Measurements from ENCODE around the gene SAYSD1.

Gene SAYSD1

DNA sequence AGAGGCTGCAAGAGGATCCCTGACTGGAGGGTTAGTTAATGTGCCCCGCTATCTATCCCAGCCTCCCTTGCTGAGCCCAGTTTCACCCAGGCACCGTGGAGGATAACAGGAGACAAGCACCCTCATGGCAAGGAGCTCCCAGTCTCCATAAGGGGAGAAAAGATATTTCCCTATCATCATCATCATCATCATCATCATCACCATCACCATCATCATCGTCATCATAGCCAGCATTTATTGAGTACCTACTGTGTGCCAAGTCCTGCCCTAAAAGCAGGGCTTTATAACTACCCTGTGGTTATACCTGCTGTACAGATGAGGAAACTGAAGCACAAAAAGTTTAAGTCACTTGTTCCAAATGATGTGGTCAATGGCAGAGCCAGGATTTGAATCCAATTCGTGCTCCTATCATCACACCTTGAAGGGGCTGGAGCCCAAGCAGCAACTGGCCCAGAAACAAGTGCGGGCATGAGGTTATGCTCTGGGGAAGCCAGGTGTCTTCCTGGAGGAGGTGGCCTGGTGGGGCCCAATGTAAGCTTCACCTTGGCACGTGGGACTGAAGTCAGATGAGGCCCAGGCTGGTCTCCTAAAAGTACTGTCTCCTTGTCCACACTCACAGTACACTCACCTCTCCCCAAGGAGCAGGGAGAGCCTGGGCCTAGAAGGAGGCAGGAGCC is 56.4 kb downstream of the SAYSD1 start:
- DNase-seq (ENCODE audit: low spot score) = no peak

DNA sequence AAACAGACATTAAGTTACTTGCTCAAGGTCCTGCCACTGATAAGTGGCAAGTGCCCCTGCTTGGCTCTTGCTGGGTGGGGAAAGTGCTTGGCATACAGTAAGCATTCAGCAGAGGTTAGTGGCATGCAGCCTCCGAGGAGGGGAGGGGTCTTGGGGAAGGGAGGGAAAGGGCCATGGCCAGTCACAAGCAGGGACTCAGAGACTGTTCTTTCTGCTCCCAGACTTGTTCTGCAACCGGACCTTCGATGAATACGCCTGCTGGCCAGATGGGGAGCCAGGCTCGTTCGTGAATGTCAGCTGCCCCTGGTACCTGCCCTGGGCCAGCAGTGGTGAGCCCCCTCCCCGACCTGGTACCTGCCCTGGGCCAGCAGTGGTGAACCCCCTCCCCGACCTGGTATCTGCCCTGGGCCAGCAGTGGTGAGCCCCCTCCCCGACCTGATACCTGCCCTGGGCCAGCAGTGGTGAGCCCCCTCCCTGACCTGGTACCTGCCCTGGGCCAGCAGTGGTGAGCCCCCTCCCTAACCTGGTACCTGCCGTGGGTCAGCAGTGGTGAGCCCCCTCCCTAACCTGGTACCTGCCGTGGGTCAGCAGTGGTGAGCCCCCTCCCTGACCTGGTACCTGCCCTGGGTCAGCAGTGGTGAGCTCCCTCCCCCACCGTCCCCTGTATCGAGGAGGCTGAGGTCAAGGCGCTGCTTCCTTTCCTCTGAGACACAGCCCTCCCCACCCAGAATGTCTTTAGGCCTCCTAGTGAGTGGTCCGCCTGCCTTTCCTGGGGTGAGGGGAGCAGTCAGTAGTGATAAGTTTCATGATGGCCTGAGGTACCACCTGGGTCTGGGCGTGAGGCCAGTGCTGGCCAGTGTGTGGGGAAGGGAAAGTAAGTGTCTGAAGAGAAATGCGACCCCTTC is 57.5 kb downstream of the SAYSD1 start:
- DNase-seq (ENCODE audit: low spot score) = no peak

DNA sequence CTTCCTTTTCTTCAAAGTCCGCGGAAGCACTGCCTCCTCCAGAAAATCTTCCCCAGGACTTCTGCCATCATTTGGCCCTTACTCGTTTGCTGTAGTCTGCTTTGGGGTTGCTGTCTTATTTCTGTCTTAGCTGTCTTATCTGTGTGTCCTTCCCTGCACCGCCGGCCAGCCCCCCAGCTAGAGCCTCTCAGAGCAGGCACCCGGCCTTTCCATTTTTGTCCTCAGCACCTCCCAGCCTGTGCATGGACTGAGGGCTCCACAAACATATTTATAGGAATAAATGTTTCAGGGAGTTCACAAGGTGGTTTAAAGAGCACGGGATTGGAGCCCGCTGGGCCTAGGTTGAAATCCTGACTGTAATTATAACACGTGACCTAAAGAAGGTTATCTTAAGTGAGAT is 58.3 kb downstream of the SAYSD1 start:
- no peak for DNase-seq (ENCODE audit: low spot score)

GRCh38 chr6:39056191-39056590 is 58.8 kb downstream of the SAYSD1 start:
- no peak for DNase-seq (ENCODE audit: low spot score)

- DNase-seq (ENCODE audit: low spot score) = no peak
These were observed 59.3 kb downstream of the SAYSD1 start for GRCh38 chr6:39055661-39056060.

DNA sequence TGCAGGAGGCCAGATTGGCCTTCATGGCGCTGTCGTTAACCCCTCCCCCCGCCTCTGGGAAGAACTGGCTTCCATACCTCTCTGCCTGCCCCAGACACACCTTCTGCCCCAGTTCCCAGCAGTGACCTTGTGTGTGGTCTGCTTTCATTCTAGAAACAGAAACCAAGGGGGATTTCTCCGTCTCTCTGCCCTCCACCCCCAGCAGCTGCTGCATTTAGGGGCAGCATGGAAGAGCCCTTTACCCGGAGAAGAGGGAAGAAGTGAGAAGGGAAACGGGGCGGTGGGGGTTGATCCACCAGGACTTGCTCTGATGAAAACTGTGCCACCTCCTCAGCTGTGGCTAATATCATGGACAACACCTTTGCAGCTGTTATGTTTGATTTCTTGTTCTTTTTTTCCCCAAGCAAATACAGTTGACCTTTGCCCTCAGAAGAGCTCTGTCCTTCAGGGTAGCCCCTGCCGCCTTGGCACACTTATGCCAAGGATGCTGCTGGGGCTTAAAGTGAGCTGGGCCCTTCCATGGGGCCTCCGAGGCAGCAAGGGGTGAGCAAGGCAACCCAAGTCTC is 60.3 kb downstream of the SAYSD1 start:
- DNase-seq (ENCODE audit: low spot score) = no peak
